GM18858 (cell line): ENCODE measurements around the gene ZKSCAN8.
"Not testable (repeated sequence)": the region's sequence is repeated elsewhere in the genome, so short reads cannot be mapped to it uniquely, and the experiment has no call there.

ENCODE experiments used
- ATAC-seq: cut with Tn5 transposase; IDR thresholded peaks from one replicate; pipeline ENCODE4 v1.9.1; 2021; ENCODE audit not compliant: unreplicated experiment

ZKSCAN8 gene

DNA sequence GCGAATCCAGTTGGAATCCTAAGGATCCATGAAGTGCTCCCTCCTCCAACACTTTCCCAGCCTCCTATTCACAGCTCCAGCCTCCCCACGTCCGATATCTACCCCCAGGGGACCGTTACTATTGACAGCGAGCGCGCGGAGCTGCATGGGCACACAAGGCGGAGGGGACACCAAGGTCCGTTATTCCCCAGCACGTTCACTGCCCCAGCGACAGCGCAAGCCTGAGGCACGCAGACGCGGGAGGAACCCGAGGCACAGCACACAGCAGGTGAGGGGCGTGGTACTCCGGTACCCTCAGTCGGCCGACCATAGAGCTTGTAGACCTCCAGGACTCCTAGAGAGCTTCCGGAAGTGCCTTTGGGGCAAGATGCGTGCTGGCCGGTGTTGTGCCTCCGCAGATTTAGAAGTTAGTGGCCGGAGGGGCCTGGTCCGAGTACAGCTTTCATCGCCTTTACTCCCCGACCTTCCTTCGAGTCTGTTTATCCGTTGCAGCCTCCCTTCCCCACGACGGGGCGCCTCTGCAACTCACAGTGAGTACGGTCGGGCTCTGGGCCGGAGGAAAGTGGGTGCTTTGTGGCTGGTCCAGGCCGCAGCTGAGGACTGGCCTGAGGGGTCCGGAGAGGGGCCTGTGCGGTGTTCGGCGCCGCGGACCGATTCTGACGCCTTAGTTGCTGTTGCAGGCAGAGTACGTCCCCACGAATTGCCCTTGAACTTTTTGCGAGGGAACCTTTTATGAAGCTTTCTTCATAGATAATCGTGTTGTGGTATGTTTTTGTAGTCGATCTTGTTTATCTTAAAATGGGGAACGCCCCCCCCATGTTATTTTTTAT, at the start of gene ZKSCAN8:
Gene ZKSCAN8, plus strand, starts transcription at position 384 of the 830 bp plus-strand sequence. CDS start 6,525 bp downstream, outside the sequence.
- ATAC-seq, result peak; percentile 52

DNA sequence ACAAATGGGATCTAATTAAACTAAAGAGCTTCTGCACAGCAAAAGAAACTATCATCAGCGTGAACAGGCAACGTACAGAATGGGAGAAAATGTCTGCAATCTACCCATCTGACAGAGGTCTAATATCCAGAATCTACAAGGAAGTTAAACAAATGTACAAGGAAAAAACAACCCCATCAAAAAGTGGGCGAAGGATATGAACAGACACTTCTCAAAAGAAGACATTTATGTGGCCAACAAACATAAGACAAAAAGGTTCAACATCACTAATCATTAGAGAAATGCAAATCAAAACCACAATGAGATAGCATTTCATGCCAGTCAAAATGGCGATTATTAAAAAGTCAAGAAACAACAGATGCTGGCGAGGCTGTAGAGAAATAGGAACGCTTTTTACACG, 39.5 kb upstream of the ZKSCAN8 start:
- ATAC-seq, result not testable (repeated sequence)

- not testable (repeated sequence) for ATAC-seq
Observed at GRCh38 chr6:28102699-28103098, 39.0 kb upstream of the ZKSCAN8 start.

DNA sequence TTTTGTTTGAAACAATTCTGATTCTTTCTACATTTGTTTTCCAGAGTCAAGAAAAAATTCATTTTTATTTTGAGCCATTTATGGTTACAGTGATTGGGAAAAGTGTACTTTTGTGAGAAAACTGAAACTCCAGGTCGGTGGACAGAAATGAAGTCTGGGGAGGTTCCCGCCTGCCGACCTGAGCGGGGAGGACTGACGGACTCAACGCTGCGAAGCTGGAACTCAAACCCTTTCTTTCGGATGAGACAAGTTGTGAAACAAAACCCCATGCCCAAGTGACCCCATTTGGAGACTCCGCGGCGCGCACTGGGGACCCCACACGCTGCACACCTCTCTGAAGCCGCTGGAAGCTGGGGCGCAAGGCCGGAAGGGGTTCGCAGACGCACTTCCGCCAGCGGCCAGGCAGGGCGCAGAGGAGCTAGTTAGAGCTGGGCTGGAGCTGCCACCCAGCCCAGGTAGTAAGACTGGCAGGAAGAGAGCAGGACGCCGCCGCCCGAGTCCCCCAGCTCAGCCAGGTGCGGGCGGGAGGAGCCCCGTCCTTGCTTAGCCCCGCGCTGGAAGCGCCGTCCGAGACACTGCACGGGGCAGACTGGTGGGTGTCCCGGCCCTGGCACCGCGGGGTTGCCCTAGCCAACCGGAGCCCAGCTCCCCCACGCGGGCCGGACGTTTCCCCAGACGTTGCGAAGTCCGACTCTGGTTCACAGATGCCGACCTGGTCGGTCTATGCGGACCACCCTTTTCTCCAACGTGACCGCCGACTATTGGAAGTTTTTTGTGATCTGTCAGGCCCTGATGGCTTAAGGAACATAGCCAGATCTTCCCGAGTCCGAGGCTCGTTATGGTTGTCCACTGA, 37.1 kb upstream of the ZKSCAN8 start:
- ATAC-seq, result peak; percentile 98

DNA sequence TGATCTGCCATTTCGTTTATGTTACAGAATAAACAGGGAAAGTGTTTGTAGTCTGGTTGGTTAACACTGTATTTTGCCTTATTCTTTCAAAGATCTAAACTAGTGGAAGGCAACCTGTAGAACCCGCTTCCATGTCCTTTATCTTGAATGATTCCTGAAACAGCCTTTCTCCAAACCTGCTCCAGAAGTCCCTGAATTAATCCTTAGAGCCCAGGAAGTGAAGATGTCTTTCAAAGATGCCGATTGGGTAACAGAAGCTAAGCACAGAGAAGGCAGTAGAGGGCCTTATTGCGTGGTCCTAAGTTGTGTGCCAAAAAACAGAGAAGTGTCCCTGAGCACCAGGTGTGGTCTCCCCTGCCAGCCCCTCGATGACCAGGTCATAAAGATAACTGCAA, 36.4 kb upstream of the ZKSCAN8 start:
- no peak for ATAC-seq

- no peak for ATAC-seq
Observed at GRCh38 chr6:28107506-28107905, 34.2 kb upstream of the ZKSCAN8 start.

- no peak for ATAC-seq
Observed at GRCh38 chr6:28111964-28112363, 29.7 kb upstream of the ZKSCAN8 start.

- no peak for ATAC-seq
Observed at GRCh38 chr6:28115799-28116198, 25.9 kb upstream of the ZKSCAN8 start.

DNA sequence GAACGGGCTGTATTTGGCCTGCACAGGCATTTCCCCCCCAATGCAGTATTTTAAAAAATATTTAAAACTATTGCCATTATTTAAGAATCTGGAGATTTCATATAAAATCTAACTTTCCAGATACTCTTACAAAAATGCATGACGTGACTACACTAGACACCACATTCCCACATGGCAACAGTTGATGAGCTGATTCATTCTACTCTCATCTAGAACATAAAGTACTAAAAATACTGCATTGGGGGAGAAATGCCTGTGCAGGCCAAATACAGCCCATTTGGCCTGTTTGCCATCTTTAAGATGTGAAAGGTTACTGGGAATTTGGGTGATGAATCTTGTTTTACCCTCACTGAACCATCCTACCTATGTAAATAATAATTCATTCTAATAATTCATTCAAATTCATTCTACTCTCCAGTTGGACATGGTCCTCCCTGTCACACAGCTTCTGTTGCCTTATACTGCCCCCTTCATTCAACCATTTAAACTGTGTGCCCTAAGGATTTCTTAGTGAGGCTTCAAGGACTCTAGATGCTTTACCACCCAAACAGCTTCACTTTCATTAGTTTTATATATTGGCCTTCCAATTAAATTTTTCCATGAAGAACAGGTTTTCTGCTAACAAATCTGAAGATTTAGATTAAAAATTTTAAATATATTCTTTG, 24.2 kb upstream of the ZKSCAN8 start:
- ATAC-seq, result no peak

GRCh38 chr6:28118217-28118616, 23.5 kb upstream of the ZKSCAN8 start:
- ATAC-seq, result no peak

- ATAC-seq, result no peak
Observed at GRCh38 chr6:28121876-28122275, 19.8 kb upstream of the ZKSCAN8 start.

DNA sequence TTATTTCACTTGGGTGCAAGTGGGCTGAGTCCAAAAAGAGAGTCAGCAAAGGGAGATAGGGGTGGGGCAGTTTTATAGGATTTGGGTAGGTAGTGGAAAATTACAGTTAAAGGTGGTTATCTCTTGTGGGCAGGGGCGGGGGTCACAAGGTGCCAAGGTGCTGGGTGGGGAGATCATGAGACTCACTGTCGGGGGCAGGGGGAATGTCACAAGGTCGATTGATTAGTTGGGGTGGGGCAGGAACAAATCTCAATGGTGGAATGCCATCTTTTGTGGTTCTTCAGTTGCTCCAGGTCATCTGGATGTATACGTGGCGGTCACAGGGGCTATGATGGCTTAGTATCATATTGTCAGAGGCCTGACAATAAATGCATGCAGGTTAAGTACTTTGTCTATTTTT, 19.4 kb upstream of the ZKSCAN8 start:
- ATAC-seq, result not testable (repeated sequence)

GRCh38 chr6:28124350-28124970, 17.2 kb upstream of the ZKSCAN8 start, which contains the start of gene ZSCAN16:
TSS of gene ZSCAN16 (plus strand) at chr6:28124609. CDS start at chr6:28125444, 835 bp downstream.
- ATAC-seq, result peak; percentile 91

- ATAC-seq, result no peak
Observed at GRCh38 chr6:28124971-28125353, 16.7 kb upstream of the ZKSCAN8 start.

DNA sequence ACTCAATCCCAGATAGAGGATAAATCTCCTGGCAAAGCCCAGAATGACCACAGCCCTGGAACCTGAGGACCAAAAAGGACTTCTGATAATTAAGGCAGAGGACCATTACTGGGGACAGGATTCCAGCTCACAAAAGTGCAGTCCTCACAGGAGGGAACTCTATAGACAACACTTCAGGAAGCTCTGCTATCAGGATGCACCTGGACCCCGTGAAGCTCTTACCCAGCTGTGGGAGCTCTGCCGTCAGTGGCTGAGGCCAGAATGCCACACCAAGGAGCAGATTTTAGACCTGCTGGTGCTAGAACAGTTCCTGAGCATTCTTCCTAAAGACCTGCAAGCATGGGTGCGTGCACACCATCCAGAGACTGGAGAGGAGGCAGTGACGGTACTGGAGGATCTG, 16.3 kb upstream of the ZKSCAN8 start:
- ATAC-seq, result no peak

GRCh38 chr6:28134015-28134414, 7.7 kb upstream of the ZKSCAN8 start:
- ATAC-seq, result no peak

DNA sequence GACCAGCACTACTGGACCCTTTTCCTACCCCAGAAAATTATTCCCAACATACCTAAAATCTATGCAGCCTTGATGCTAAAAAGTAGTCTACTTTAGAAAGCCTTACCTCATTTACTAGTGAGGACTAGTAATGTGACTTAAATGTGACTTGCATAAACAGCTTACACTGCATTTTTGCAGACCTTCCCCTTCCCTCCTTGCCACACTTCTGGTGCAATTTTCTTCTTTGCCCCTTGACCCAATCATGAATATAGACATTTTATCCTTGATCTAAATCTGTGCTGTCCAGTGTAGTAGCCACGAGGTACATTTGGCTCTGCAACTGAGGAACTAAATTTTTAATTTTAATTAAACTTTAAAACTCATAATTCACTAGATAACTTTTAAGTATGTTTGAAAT, 7.0 kb upstream of the ZKSCAN8 start:
- ATAC-seq, result no peak

GRCh38 chr6:28135393-28135792, 6.3 kb upstream of the ZKSCAN8 start:
- ATAC-seq, result no peak

DNA sequence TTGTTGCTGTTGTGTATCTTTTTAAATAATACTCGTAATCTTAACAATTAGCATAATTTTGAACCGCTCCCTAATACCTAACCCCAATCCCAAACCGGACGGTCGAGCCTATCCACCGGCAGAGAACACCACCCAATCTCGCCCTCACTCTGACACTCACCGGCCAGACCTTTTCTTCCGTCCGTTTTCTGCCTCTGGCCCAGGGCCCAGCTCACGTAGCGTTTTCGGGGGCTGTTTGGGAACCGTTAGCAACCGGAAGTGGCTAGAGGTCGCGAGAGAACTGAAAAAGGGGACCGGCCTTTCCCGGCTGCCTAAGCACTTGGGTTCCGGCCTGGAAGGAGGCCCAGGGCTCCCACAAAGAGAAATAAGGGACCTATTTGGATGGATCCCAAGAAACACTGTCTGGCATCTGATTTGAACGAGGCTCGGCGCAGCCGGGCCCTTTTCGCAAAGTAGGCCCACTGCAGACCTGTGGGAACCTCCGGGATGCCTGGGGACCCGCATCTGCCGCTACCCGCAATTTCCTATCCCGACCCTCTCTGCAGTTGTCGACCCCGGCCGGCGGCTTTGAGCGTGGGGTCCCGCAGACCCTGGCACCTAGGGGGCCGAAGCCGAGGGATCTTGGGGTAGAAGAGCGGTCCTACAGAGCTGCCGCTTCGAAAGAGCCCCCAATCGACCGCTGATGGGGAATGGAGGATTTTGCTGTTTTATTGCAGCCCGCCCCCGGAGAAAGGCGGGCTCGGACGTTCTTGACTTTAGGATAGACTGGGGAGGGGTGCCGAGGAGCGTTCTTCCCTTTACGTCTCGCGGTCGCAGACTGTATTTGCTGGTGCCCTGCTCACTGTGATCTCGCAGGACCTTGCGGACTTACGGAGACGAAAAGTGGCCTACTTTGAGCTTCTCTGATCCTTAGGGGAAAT, 4.8 kb upstream of the ZKSCAN8 start:
- no peak for ATAC-seq

GRCh38 chr6:28137505-28137981, 4.1 kb upstream of the ZKSCAN8 start:
- ATAC-seq, result peak; percentile 38
